Measurements from ENCODE around the gene MPRIP. TPM values are rescaled to one million over a fixed set of nuclear protein-coding genes. Genes with fewer than 3 reads are reported as not detected.

Gene MPRIP
- total RNA-seq, 1 experiment from 2014 or later, result 284 TPM

DNA sequence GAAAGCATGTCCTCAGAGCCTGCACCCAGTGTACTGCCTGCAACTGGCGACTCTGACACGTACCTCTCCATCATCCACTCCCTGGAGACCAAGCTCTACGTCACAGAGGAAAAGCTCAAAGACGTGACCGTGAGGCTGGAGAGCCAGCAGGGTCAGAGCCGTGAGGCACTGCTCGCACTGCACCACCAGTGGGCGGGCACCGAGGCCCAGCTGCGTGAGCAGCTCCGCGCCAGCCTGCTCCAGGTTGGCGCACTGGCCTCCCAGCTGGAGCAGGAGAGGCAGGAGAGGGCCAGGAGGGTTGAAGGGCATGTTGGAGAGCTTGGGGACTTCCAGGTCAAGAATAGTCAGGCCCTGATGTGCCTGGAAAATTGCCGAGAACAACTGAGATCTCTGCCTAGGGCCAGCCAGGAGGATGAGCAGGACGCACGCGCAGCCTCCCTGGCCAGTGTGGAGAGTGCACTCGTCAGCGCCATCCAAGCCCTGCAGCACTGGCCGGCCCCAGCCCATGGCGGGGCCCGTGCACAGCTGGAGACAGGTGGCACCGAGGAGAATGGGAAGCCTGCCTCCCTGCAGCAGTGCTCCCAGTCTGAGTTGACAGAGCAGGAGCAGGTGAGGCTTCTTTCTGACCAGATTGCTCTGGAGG lies 123.5 kb downstream of the MPRIP start:
- Histone ChIP-seq H3K27me3 (replicated peaks; ENCODE audit: control insufficient read depth, insufficient read depth, low read length) (no peaks in the 10 kb centered on the region), H3K9me3 (no peaks in the 10 kb centered on the region), H3K4me1 (no peaks in the 10 kb centered on the region), H3K36me3 (ENCODE audit: control insufficient read depth, insufficient read depth, low read length) (peaks cover 9% of the 10 kb centered on the region), H3K4me3 (ENCODE audit: low read depth, low read length) (no peak overlapping the region)
- no TSS peak for BruUV-seq (replicated peaks)
- intact Hi-C loops (cut with micrococcal nuclease; ENCODE audit: unreplicated experiment), result no loop called here
- ChIA-PET POLR2A (no interaction called here), CTCF (interaction anchor here (1.0 kb wide), 1 partner anchor 22 kb away, joined by 3 read pairs; no protein-coding TSS in a partner anchor)
- no peaks in the 10 kb centered on the region for H3K27me3 Mint-ChIP-seq (ENCODE audit: insufficient read depth, unreplicated experiment)
- no peaks in the 10 kb centered on the region for H3K4me1 Mint-ChIP-seq (ENCODE audit: low read depth, unreplicated experiment)
- peaks cover 93% of the 10 kb centered on the region for H3K36me3 Mint-ChIP-seq (ENCODE audit: insufficient read depth, unreplicated experiment)
- TF ChIP-seq, protein P1, sequence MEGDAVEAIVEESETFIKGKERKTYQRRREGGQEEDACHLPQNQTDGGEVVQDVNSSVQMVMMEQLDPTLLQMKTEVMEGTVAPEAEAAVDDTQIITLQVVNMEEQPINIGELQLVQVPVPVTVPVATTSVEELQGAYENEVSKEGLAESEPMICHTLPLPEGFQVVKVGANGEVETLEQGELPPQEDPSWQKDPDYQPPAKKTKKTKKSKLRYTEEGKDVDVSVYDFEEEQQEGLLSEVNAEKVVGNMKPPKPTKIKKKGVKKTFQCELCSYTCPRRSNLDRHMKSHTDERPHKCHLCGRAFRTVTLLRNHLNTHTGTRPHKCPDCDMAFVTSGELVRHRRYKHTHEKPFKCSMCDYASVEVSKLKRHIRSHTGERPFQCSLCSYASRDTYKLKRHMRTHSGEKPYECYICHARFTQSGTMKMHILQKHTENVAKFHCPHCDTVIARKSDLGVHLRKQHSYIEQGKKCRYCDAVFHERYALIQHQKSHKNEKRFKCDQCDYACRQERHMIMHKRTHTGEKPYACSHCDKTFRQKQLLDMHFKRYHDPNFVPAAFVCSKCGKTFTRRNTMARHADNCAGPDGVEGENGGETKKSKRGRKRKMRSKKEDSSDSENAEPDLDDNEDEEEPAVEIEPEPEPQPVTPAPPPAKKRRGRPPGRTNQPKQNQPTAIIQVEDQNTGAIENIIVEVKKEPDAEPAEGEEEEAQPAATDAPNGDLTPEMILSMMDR (IDR thresholded peaks at IDR 0.05; ENCODE audit: insufficient read depth in 1 of 2, low read depth in 1 of 2, low read length in 1 of 2, severe bottlenecking in 1 of 2, unreplicated experiment in 1 of 2), result no peak
- no peak overlapping the region for H3K4me3 Mint-ChIP-seq (ENCODE audit: unreplicated experiment)
- DNase-seq, result no peak
- no peaks in the 10 kb centered on the region for H3K9me3 Mint-ChIP-seq (ENCODE audit: unreplicated experiment)
- no peak overlapping the region for H3K27ac Mint-ChIP-seq (ENCODE audit: unreplicated experiment)

DNA sequence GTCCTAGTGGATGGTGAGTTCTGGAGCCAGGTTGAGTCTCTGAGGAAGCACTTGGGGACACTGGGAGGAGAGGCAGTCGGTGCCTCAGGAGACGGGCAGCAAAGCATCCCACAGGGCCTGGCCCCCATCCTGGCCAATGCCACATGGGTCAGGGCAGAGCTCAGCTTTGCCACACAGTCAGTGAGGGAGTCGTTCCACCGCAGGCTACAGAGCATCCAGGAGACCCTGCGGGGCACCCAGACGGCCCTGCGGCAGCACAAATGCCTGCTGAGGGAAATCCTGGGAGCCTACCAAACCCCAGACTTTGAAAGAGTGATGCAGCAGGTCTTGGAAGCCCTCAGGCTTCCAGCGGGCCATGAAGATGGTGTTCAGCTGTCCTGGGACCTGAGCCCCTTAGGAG lies 124.2 kb downstream of the MPRIP start:
- BruUV-seq (replicated peaks), result no TSS peak
- TF ChIP-seq, protein P1 (IDR thresholded peaks at IDR 0.05; ENCODE audit: insufficient read depth in 1 of 2, low read depth in 1 of 2, low read length in 1 of 2, severe bottlenecking in 1 of 2, unreplicated experiment in 1 of 2), result no peak
- Histone ChIP-seq H3K9me3 (no peaks in the 10 kb centered on the region), H3K4me3 (ENCODE audit: low read depth, low read length) (no peak overlapping the region), H3K36me3 (ENCODE audit: control insufficient read depth, insufficient read depth, low read length) (peaks cover 9% of the 10 kb centered on the region), H3K4me1 (no peaks in the 10 kb centered on the region), H3K27me3 (replicated peaks; ENCODE audit: control insufficient read depth, insufficient read depth, low read length) (no peaks in the 10 kb centered on the region)
- ChIA-PET POLR2A (no interaction called here), CTCF (interaction anchor here (1.0 kb wide), 1 partner anchor 22 kb away, joined by 3 read pairs; no protein-coding TSS in a partner anchor)
- Mint-ChIP-seq H3K27me3 (ENCODE audit: insufficient read depth, unreplicated experiment) (no peaks in the 10 kb centered on the region), H3K4me3 (ENCODE audit: unreplicated experiment) (no peak overlapping the region), H3K36me3 (ENCODE audit: insufficient read depth, unreplicated experiment) (peaks cover 94% of the 10 kb centered on the region), H3K4me1 (ENCODE audit: low read depth, unreplicated experiment) (no peaks in the 10 kb centered on the region), H3K27ac (ENCODE audit: unreplicated experiment) (no peak overlapping the region), H3K9me3 (ENCODE audit: unreplicated experiment) (no peaks in the 10 kb centered on the region)
- DNase-seq, result no peak
- intact Hi-C loops (cut with micrococcal nuclease; ENCODE audit: unreplicated experiment), result no loop called here

DNA sequence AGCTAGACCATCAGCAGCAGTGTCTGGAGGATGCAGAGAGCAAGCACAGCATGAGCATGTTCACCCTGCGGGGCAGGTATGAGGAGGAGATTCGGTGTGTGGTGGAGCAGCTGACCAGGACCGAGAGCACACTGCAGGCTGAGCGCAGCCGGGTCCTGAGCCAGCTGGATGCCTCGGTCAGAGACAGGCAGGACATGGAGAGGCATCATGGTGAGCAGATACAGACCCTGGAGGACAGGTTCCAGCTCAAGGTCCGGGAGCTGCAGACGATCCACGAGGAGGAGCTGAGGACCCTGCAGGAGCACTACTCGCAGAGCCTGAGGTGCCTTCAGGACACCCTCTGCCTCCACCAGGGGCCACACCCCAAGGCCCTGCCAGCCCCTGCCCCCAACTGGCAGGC lies 125.1 kb downstream of the MPRIP start:
- Histone ChIP-seq H3K36me3 (ENCODE audit: control insufficient read depth, insufficient read depth, low read length) (peaks cover 7% of the 10 kb centered on the region), H3K9me3 (no peaks in the 10 kb centered on the region), H3K4me1 (no peaks in the 10 kb centered on the region), H3K4me3 (ENCODE audit: low read depth, low read length) (no peak overlapping the region), H3K27me3 (replicated peaks; ENCODE audit: control insufficient read depth, insufficient read depth, low read length) (no peaks in the 10 kb centered on the region)
- no peak for DNase-seq
- CTCF ChIA-PET, result no interaction called here
- TF ChIP-seq, protein P1 (IDR thresholded peaks at IDR 0.05; ENCODE audit: insufficient read depth in 1 of 2, low read depth in 1 of 2, low read length in 1 of 2, severe bottlenecking in 1 of 2, unreplicated experiment in 1 of 2), result no peak
- POLR2A ChIA-PET, result no interaction called here
- H3K27ac Mint-ChIP-seq (ENCODE audit: unreplicated experiment), result no peak overlapping the region
- no TSS peak for BruUV-seq (replicated peaks)
- H3K9me3 Mint-ChIP-seq (ENCODE audit: unreplicated experiment), result no peaks in the 10 kb centered on the region
- no peak overlapping the region for H3K4me3 Mint-ChIP-seq (ENCODE audit: unreplicated experiment)
- H3K4me1 Mint-ChIP-seq (ENCODE audit: low read depth, unreplicated experiment), result no peaks in the 10 kb centered on the region
- intact Hi-C loops (cut with micrococcal nuclease; ENCODE audit: unreplicated experiment), result no loop called here
- H3K27me3 Mint-ChIP-seq (ENCODE audit: insufficient read depth, unreplicated experiment), result no peaks in the 10 kb centered on the region
- H3K36me3 Mint-ChIP-seq (ENCODE audit: insufficient read depth, unreplicated experiment), result peaks cover 99% of the 10 kb centered on the region
